Stomach (tissue), 9 donors: ENCODE results near the gene GOLGB1. TPM values are rescaled to one million over a fixed set of nuclear protein-coding genes. Genes with fewer than 3 reads are reported as not detected.
A peak's percentile ranks its signal among the peaks of the same experiment; 100 is the strongest.

ENCODE experiments used
- DNase-seq, 2 donors: peaks; one replicate each; pipeline versions ENCODE4 v3.0.0 to v3.0.0-alpha.2; 2013 to 2019
- H3K27ac ChIP-seq, 5 donors: fragments of 200-600 bp in 4 of 5; sonication (generic) in 4 of 5; one replicate each; pipeline ENCODE4 v1.5.1; 2013 to 2019; ENCODE audit warnings: mild to moderate bottlenecking in 1 of 5, moderate library complexity in 1 of 5
- H3K27me3 ChIP-seq, 3 donors: fragments of 200-600 bp; sonication (generic); one replicate each; pipeline ENCODE4 v1.5.1; 2017 to 2019; ENCODE audit warnings: mixed run types in 1 of 3
- H3K36me3 ChIP-seq, 4 donors: fragments of 200-600 bp; sonication (generic); 1 replicate in 3 of 4; 2 replicates in 1 of 4; pipeline ENCODE4 v1.5.1; 2016 to 2019
- H3K4me1 ChIP-seq, 4 donors: fragments of 200-600 bp; sonication (generic); one replicate each; pipeline ENCODE4 v1.5.1; 2016 to 2019
- H3K4me3 ChIP-seq, 4 donors: fragments of 200-600 bp; sonication (generic) in 3 of 4; one replicate each; pipeline ENCODE4 v1.5.1; 2016 to 2019; ENCODE audit warnings: mild to moderate bottlenecking in 1 of 4
- H3K9me3 ChIP-seq, 4 donors: fragments of 200-600 bp; sonication (generic); one replicate each; pipeline ENCODE4 v1.5.1; 2016 to 2019
- EP300 ChIP-seq: sonication (generic); formaldehyde crosslinking; IDR thresholded peaks from one replicate; pipeline ENCODE4 v1.6.1; 2017; ENCODE audit warnings: antibody characterized with exemption
- POLR2A ChIP-seq, 4 donors: fragments of 450-650 bp; IDR thresholded peaks; one replicate each; pipeline ENCODE4 v1.6.1; 2016; ENCODE audit warnings: antibody characterized with exemption in 4 of 4, control low read depth in 2 of 4, mild to moderate bottlenecking in 1 of 4, moderate library complexity in 1 of 4
- POLR2AphosphoS5 ChIP-seq, 3 donors: sonication (generic); formaldehyde crosslinking; IDR thresholded peaks; one replicate each; pipeline ENCODE4 v1.6.1; 2016; ENCODE audit warnings: antibody characterized with exemption in 3 of 3
- WGBS, 5 donors: extraction: QIAGEN DNeasy Blood & Tissue Kit in 3 of 5; methylation state at CpG; one replicate each; pipeline versions ENCODE4 v1.1.5 to v1.1.7; 2013 to 2018; 5-methylcytosine and 5-hydroxymethylcytosine counted together
- intact Hi-C: fragments of 100-400 bp; cut with DNase I; formaldehyde crosslinking; loops from one replicate; pipeline ENCODE4 v1.15.1; 2023; ENCODE audit warnings: low total_unique reads
- polyA plus RNA-seq, 3 donors: library from polyadenylated mRNA; stranded (reverse); fragments of 200-250 nt; gene quantifications; one replicate each; pipeline ENCODE4 v1.2.3, GENCODE V29; 2013
- total RNA-seq, 5 donors: library from RNA; depleted of rRNA; stranded (reverse); fragments of >200 nt; gene quantifications; one replicate each; pipeline versions ENCODE4 v1.1.0 to v1.2.3, GENCODE V29; 2014 to 2016
- TF ChIP-seq, protein P1 (sequence below), 7 experiments: fragments of 450-650 bp in 4 of 7; fragments of 200-600 bp in 3 of 7; sonication (generic) in 3 of 7; IDR thresholded peaks; one replicate each; pipeline ENCODE4 v1.5.1; 2016 to 2019; ENCODE audit warnings: antibody characterized with exemption in 7 of 7, control low read depth in 2 of 7, mild to moderate bottlenecking in 1 of 7
- donor health status: healthy with polysubstance abuse.
- donor health status: Bipolar disorder and iron deficiency.
- donor health status: healthy.

GOLGB1 gene
- total and polyA plus RNA-seq, 8 donors, result 6.7 to 81.1 (median 56.2) TPM

- DNase-seq, result no peak
- intact Hi-C loops, result no loop called here
- TF ChIP-seq POLR2A (IDR thresholded peaks at IDR 0.05) (no peak), EP300 (no peak)
- TF ChIP-seq, protein P1, sequence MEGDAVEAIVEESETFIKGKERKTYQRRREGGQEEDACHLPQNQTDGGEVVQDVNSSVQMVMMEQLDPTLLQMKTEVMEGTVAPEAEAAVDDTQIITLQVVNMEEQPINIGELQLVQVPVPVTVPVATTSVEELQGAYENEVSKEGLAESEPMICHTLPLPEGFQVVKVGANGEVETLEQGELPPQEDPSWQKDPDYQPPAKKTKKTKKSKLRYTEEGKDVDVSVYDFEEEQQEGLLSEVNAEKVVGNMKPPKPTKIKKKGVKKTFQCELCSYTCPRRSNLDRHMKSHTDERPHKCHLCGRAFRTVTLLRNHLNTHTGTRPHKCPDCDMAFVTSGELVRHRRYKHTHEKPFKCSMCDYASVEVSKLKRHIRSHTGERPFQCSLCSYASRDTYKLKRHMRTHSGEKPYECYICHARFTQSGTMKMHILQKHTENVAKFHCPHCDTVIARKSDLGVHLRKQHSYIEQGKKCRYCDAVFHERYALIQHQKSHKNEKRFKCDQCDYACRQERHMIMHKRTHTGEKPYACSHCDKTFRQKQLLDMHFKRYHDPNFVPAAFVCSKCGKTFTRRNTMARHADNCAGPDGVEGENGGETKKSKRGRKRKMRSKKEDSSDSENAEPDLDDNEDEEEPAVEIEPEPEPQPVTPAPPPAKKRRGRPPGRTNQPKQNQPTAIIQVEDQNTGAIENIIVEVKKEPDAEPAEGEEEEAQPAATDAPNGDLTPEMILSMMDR (IDR thresholded peaks at IDR 0.05), result no peak
- H3K36me3 ChIP-seq, result peaks cover 4 to 71% (median 55%) of the 10 kb centered on the region in 4 donors
- H3K27me3 ChIP-seq, result no peaks in the 10 kb centered on the region
- H3K9me3 ChIP-seq, result no peaks in the 10 kb centered on the region
- H3K4me3 ChIP-seq, result no peak overlapping the region
- H3K27ac ChIP-seq, result no peak overlapping the region
- WGBS, 5 donors, result 74 to 85% (median 81%) methylated on average over 2 of the region's 2 CpGs
- no peaks in the 10 kb centered on the region for H3K4me1 ChIP-seq
Measured at GRCh38 chr3:121707531-121708273, 41.8 kb downstream of the GOLGB1 start.

- TF ChIP-seq EP300, result no peak
- no peak for TF ChIP-seq POLR2AphosphoS5 (IDR thresholded peaks at IDR 0.05)
- TF ChIP-seq, protein P1 (IDR thresholded peaks at IDR 0.05), result no peak
- no peak for TF ChIP-seq POLR2A (IDR thresholded peaks at IDR 0.05)
- no peak overlapping the region for H3K4me3 ChIP-seq
- no peak overlapping the region for H3K27ac ChIP-seq
- peaks cover 11 to 73% (median 61%) of the 10 kb centered on the region in 4 donors for H3K36me3 ChIP-seq
- no peaks in the 10 kb centered on the region for H3K27me3 ChIP-seq
- no peaks in the 10 kb centered on the region for H3K9me3 ChIP-seq
- no peak for DNase-seq
- no peaks in the 10 kb centered on the region for H3K4me1 ChIP-seq
- intact Hi-C loops, result no loop called here
- 92 to 98% (median 94%) methylated on average over 5 of the region's 5 CpGs for WGBS, 5 donors
Measured at GRCh38 chr3:121705541-121705940, 44.0 kb downstream of the GOLGB1 start.

DNA sequence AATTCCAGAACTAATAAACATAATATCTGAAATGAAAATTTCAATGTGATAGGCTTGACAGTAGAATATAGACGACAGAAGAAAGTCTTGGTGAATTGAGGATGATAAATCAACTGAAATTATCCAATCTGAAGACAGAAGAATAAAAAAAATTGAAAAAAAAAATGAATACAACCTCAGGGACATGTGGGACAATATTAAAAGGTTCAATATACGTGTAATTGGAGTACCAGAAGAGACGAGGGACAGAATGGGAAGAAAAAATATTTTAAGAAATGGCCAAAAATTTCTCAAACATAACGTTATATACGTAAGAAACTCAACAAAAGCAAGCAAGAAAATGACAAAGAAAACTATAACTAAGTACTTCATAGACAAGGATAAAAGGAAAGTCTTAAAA is 45.6 kb downstream of the GOLGB1 start:
- peaks cover 11 to 84% (median 71%) of the 10 kb centered on the region in 4 donors for H3K36me3 ChIP-seq
- no peaks in the 10 kb centered on the region for H3K9me3 ChIP-seq
- intact Hi-C loops, result no loop called here
- no peak for TF ChIP-seq POLR2A (IDR thresholded peaks at IDR 0.05)
- TF ChIP-seq, protein P1 (IDR thresholded peaks at IDR 0.05), result no peak
- TF ChIP-seq POLR2AphosphoS5 (IDR thresholded peaks at IDR 0.05), result no peak
- no peak for TF ChIP-seq EP300
- no peak for DNase-seq
- H3K4me3 ChIP-seq, result no peak overlapping the region
- WGBS, 5 donors, result 94 to 100% (median 96%) methylated on average over 5 of the region's 5 CpGs
- no peak overlapping the region for H3K27ac ChIP-seq
- no peaks in the 10 kb centered on the region for H3K27me3 ChIP-seq
- no peaks in the 10 kb centered on the region for H3K4me1 ChIP-seq

DNA sequence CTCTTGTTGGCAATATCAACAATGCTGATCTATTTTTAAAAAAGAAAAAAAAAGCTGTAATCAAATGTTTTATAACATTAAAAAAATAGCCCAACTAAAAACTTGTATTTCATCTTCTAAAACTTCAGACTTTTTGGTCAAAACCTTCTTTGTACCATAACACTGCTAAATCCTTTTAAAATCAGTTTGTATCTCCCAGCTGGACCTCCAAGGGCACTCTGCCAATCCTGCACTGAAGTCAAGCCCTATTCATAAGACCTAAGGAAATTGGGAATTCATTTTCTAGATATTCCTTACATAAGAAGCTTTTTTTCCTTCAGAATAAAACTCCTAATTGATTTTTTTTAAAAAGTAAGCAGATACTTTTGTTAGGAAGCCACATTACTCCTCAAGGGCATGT is 50.6 kb downstream of the GOLGB1 start:
- no peaks in the 10 kb centered on the region for H3K4me1 ChIP-seq
- H3K27me3 ChIP-seq, result no peaks in the 10 kb centered on the region
- peak overlapping the region in 2 of 5 donors; percentile 1 to 29 for H3K27ac ChIP-seq
- H3K9me3 ChIP-seq, result no peaks in the 10 kb centered on the region
- peak in 1 of 2 donors; percentile 56 for DNase-seq
- intact Hi-C loops, result no loop called here
- H3K4me3 ChIP-seq, result no peak overlapping the region
- TF ChIP-seq, protein P1 (IDR thresholded peaks at IDR 0.05), result no peak
- H3K36me3 ChIP-seq, result peaks cover 15 to 87% (median 67%) of the 10 kb centered on the region in 4 donors
